Naive B cell (primary cell): ENCODE measurements around the gene ACSF3. TPM values are rescaled to one million over a fixed set of nuclear protein-coding genes. Genes with fewer than 3 reads are reported as not detected.
"Not testable (repeated sequence)": the region's sequence is repeated elsewhere in the genome, so short reads cannot be mapped to it uniquely, and the experiment has no call there.

Source experiments
- ATAC-seq, 2 donors: fragments of 150-1000 bp; cut with Tn5 transposase; 2 replicates each; pipeline ENCODE4 v1.10.0; 2021; ENCODE audit warnings: low read depth in 2 of 2, mild to moderate bottlenecking in 2 of 2, moderate library complexity in 2 of 2
- DNase-seq: peaks from one replicate; pipeline ENCODE4 v3.0.0; 2022
- H3K27ac Mint-ChIP-seq, 6 donors: one replicate each; pipeline ENCODE4 v1.8.0; 2020 to 2022; ENCODE audit warnings: mild to moderate bottlenecking in 6 of 6, mixed read lengths in 6 of 6, moderate library complexity in 5 of 6, inconsistent platforms in 2 of 6
- H3K27me3 Mint-ChIP-seq, 3 donors: one replicate each; pipeline ENCODE4 v1.8.0; 2021 to 2022; ENCODE audit warnings: mixed read lengths in 3 of 3, mild to moderate bottlenecking in 1 of 3
- H3K36me3 Mint-ChIP-seq, 2 donors: one replicate each; pipeline ENCODE4 v1.8.0; 2020 to 2022; ENCODE audit warnings: mixed read lengths in 2 of 2, inconsistent platforms in 1 of 2, mild to moderate bottlenecking in 1 of 2
- H3K4me1 Mint-ChIP-seq, 3 donors: one replicate each; pipeline ENCODE4 v1.8.0; 2020 to 2022; ENCODE audit warnings: mixed read lengths in 3 of 3, inconsistent platforms in 1 of 3, mild to moderate bottlenecking in 1 of 3, moderate library complexity in 1 of 3
- H3K4me3 Mint-ChIP-seq, 8 donors: one replicate each; pipeline ENCODE4 v1.8.0; 2020 to 2022; ENCODE audit warnings: mild to moderate bottlenecking in 8 of 8, mixed read lengths in 8 of 8, moderate library complexity in 8 of 8, inconsistent platforms in 2 of 8
- H3K9me3 Mint-ChIP-seq, 7 donors: one replicate each; pipeline ENCODE4 v1.8.0; 2020 to 2022; ENCODE audit warnings: mixed read lengths in 7 of 7, mild to moderate bottlenecking in 5 of 7, inconsistent platforms in 2 of 7, moderate library complexity in 1 of 7
- polyA plus RNA-seq, 6 donors: library from polyadenylated mRNA; unstranded; fragments of 300-500 nt; fragmentation: Illumina TruSeq; gene quantifications; one replicate each; pipeline ENCODE4 v1.2.3, GENCODE V29; 2021; ENCODE audit warnings: low read depth in 6 of 6

Gene ACSF3
- polyA plus RNA-seq, 6 donors from 2014 or later = 30.0 to 43.6 (median 33.9) TPM

GRCh38 chr16:89084814-89085612 is 8.6 kb upstream of the ACSF3 start:
- no peak for DNase-seq
- H3K4me3 Mint-ChIP-seq = peak overlapping the region in 3 of 8 donors; percentile 28 to 43 (median 36)
- peak overlapping the region in 2 of 6 donors; percentile 47 to 79 for H3K27ac Mint-ChIP-seq

GRCh38 chr16:89085755-89086154 is 7.9 kb upstream of the ACSF3 start:
- no peak for DNase-seq
- Mint-ChIP-seq H3K4me3 (no peak overlapping the region), H3K27ac (no peak overlapping the region), H3K9me3 (no peaks in the 10 kb centered on the region), H3K27me3 (peaks cover 11 to 27% (median 21%) of the 10 kb centered on the region in 3 donors), H3K36me3 (no peaks in the 10 kb centered on the region), H3K4me1 (peaks cover 3 to 7% (median 5%) of the 10 kb centered on the region in 3 donors)
- no peak for ATAC-seq

More at GRCh38 chr16:89084814-89085612, 8.6 kb upstream of the ACSF3 start:
- Mint-ChIP-seq H3K36me3 (no peaks in the 10 kb centered on the region), H3K9me3 (no peaks in the 10 kb centered on the region), H3K4me1 (peaks cover 3 to 5% (median 5%) of the 10 kb centered on the region in 3 donors), H3K27me3 (peaks cover 8 to 24% (median 17%) of the 10 kb centered on the region in 3 donors)
- ATAC-seq = no peak

- Mint-ChIP-seq H3K27me3 (peaks cover 18 to 38% (median 37%) of the 10 kb centered on the region in 3 donors), H3K27ac (no peak overlapping the region), H3K9me3 (no peaks in the 10 kb centered on the region), H3K4me3 (no peak overlapping the region), H3K4me1 (peaks cover 3 to 8% (median 5%) of the 10 kb centered on the region in 3 donors), H3K36me3 (no peaks in the 10 kb centered on the region)
- ATAC-seq (no peak), DNase-seq (no peak)
Observed at GRCh38 chr16:89087922-89088497, 5.6 kb upstream of the ACSF3 start.

DNA sequence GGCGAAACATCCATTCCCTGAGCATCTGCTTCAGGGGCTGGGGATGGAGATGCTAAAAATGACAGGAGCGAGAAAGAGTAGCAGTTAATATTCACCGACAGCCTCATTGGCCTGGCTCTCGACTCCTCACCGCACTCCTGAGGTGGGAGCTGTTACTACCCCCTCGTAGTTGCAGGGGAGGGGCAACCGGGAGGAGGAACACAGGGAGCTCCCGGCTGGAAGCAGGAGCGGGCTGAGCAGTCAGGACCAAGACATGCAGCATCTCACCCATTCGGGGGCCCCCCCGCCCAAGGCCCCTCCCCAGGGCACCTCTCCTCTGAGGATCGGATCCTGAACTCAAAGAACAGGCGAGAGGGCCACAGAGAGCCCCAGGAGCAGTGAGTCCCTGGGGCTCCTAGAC is 4.5 kb upstream of the ACSF3 start:
- Mint-ChIP-seq H3K27me3 (peaks cover 18 to 38% (median 37%) of the 10 kb centered on the region in 3 donors), H3K27ac (no peak overlapping the region), H3K9me3 (no peaks in the 10 kb centered on the region), H3K4me3 (no peak overlapping the region), H3K36me3 (no peaks in the 10 kb centered on the region), H3K4me1 (peaks cover 4 to 10% (median 7%) of the 10 kb centered on the region in 3 donors)
- ATAC-seq = no peak
- DNase-seq = no peak

GRCh38 chr16:89090182-89090630 is 3.4 kb upstream of the ACSF3 start:
- Mint-ChIP-seq H3K4me1 (peaks cover 12 to 19% (median 12%) of the 10 kb centered on the region in 3 donors), H3K4me3 (peak overlapping the region in 2 of 8 donors; percentile 27 to 40), H3K27me3 (peaks cover 18 to 38% (median 37%) of the 10 kb centered on the region in 3 donors), H3K36me3 (no peaks in the 10 kb centered on the region), H3K9me3 (no peaks in the 10 kb centered on the region), H3K27ac (no peak overlapping the region)
- ATAC-seq = no peak
- no peak for DNase-seq

- DNase-seq (no peak), ATAC-seq (no peak)
- H3K4me1 Mint-ChIP-seq = peaks cover 13 to 25% (median 16%) of the 10 kb centered on the region in 3 donors
- H3K4me3 Mint-ChIP-seq = peak overlapping the region in 5 of 8 donors; percentile 29 to 60 (median 40)
- no peak overlapping the region for H3K27ac Mint-ChIP-seq
- H3K9me3 Mint-ChIP-seq = no peaks in the 10 kb centered on the region
- H3K27me3 Mint-ChIP-seq = peaks cover 18 to 38% (median 37%) of the 10 kb centered on the region in 3 donors
- H3K36me3 Mint-ChIP-seq = no peaks in the 10 kb centered on the region
Observed at GRCh38 chr16:89090669-89091426, 2.8 kb upstream of the ACSF3 start.

GRCh38 chr16:89092013-89092412 is 1.6 kb upstream of the ACSF3 start:
- Mint-ChIP-seq H3K36me3 (no peaks in the 10 kb centered on the region), H3K27me3 (peaks cover 18 to 37% (median 33%) of the 10 kb centered on the region in 3 donors), H3K27ac (peak overlapping the region in 2 of 6 donors; percentile 69 to 90), H3K9me3 (no peaks in the 10 kb centered on the region), H3K4me3 (peak overlapping the region in 7 of 8 donors; percentile 21 to 89 (median 72)), H3K4me1 (peaks cover 22 to 36% (median 27%) of the 10 kb centered on the region in 3 donors)
- ATAC-seq (no peak), DNase-seq (no peak)

GRCh38 chr16:89093252-89093601 is 425 bp upstream of the ACSF3 start:
- DNase-seq, ATAC-seq, H3K9me3 Mint-ChIP-seq, H3K36me3 Mint-ChIP-seq: not testable (repeated sequence)
- Mint-ChIP-seq H3K4me3 (peak overlapping the region; percentile 59 to 93 (median 72)), H3K27me3 (peaks cover 15 to 29% (median 24%) of the 10 kb centered on the region in 3 donors), H3K27ac (peak overlapping the region in 2 of 6 donors; percentile 65 to 81), H3K4me1 (peaks cover 32 to 49% (median 39%) of the 10 kb centered on the region in 3 donors)

DNA sequence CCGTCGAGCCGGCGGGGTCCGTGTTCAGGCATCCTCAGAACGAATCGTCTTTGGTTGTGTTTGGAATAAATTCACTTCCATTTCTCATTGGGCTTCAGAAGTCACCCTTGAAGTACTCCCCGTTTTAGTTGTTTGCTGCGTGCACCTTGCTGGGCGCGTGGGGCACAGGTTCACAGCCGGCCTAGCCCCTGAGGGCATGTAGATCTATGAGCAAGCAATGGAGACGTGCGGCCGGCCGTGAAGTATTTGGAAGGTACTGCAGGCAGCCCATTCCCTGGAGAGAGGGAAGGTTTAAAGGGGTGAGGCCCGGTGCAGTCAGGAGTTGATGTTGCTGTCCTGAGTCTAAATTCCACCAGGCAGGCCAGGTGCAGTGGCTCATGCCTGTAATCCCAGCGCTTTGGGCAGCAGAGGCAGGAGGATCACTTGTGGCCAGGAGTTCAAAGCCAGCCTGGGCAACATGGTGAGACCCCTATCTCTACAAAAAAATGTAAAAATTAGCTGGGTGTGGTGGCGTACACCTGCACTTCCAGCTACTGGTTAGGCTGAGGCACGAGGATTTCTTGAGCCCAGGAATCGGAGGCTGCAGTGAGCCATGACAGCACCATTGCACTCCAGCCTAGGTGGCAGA is 714 bp downstream of the ACSF3 start:
- DNase-seq = no peak
- peak overlapping the region; percentile 38 to 97 (median 86) for H3K27ac Mint-ChIP-seq
- peaks cover 1% of the 10 kb centered on the region in 2 donors for H3K36me3 Mint-ChIP-seq
- peaks cover 40 to 60% (median 48%) of the 10 kb centered on the region in 3 donors for H3K4me1 Mint-ChIP-seq
- H3K27me3 Mint-ChIP-seq = peaks cover 15 to 27% (median 21%) of the 10 kb centered on the region in 3 donors
- peak overlapping the region; percentile 90 to 97 (median 94) for H3K4me3 Mint-ChIP-seq
- no peak for ATAC-seq
- H3K9me3 Mint-ChIP-seq = no peaks in the 10 kb centered on the region

GRCh38 chr16:89094880-89095258 is 1.2 kb downstream of the ACSF3 start:
- peaks cover 11 to 22% (median 21%) of the 10 kb centered on the region in 3 donors for H3K27me3 Mint-ChIP-seq
- peak overlapping the region in 4 of 6 donors; percentile 36 to 90 (median 70) for H3K27ac Mint-ChIP-seq
- H3K36me3 Mint-ChIP-seq = peaks cover 5 to 6% of the 10 kb centered on the region in 2 donors
- peak overlapping the region; percentile 90 to 97 (median 94) for H3K4me3 Mint-ChIP-seq
- peaks cover 45 to 65% (median 53%) of the 10 kb centered on the region in 3 donors for H3K4me1 Mint-ChIP-seq
- no peaks in the 10 kb centered on the region for H3K9me3 Mint-ChIP-seq
- ATAC-seq (no peak), DNase-seq (no peak)

- ATAC-seq (no peak), DNase-seq (no peak)
- Mint-ChIP-seq H3K27me3 (peaks cover 9 to 20% (median 19%) of the 10 kb centered on the region in 3 donors), H3K4me3 (peak overlapping the region; percentile 75 to 97 (median 93)), H3K36me3 (peaks cover 5 to 8% of the 10 kb centered on the region in 2 donors), H3K27ac (peak overlapping the region in 3 of 6 donors; percentile 41 to 83 (median 56)), H3K4me1 (peaks cover 46 to 70% (median 54%) of the 10 kb centered on the region in 3 donors), H3K9me3 (no peaks in the 10 kb centered on the region)
Observed at GRCh38 chr16:89095491-89095951, 1.9 kb downstream of the ACSF3 start.

DNA sequence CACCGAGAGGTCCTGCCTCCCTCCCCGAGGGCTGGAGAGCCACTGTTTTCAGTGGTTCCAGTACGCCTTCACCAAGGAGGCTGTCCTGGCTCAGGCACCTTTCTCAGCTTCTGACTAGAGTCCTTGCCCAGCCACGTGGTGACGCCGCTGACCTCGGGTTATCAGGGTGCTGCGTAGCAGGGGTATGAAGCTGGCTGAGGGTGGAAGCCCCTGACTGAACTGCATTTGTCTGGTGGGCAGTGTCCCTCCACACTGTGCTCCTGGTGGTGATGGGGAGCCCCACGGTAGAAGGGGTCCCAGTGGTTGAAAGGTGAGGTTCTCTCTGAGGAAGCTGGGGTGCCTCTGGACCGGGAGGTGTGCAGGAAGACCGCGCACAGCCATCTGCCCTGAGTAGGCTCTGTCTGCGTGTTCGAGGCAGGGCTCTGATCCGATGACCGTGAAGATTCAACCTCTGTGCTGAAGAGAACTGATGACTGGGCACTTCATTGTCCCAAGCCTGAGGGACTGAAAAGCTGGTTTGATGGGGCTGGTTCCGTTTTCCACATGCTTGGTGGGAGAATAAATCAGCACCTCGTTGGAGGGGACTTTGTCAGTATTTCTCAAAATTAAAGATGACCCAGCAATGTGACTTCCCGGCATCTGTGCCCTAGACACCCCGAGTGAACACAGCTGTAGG is 2.5 kb downstream of the ACSF3 start:
- ATAC-seq (no peak), DNase-seq (no peak)
- Mint-ChIP-seq H3K36me3 (peaks cover 5 to 8% of the 10 kb centered on the region in 2 donors), H3K27me3 (peaks cover 5 to 13% (median 12%) of the 10 kb centered on the region in 3 donors), H3K27ac (peak overlapping the region in 3 of 6 donors; percentile 65 to 90 (median 88)), H3K4me3 (peak overlapping the region in 7 of 8 donors; percentile 39 to 96 (median 61)), H3K9me3 (no peaks in the 10 kb centered on the region), H3K4me1 (peaks cover 46 to 68% (median 54%) of the 10 kb centered on the region in 3 donors)
